WTC11 (cell line): ENCODE data around the gene DGKH. TPM values are rescaled to one million over a fixed set of nuclear protein-coding genes. Genes with fewer than 3 reads are reported as not detected.

Experiments
- ATAC-seq: fragments of 200-7000 bp; cut with Tn5 transposase; 2 replicates; pipeline ENCODE4 v1.10.0; 2021; ENCODE audit warnings: mild to moderate bottlenecking, moderate library complexity
- CTCF ChIA-PET: fragments of 300-600 bp; sonication (Branson Sonifier 250); formaldehyde crosslinking; loops from one replicate; lab custom pipeline; 2021; ENCODE audit warnings: antibody characterized with exemption; lab: Charles Lee
- POLR2A ChIA-PET: fragments of 350-600 bp; sonication (Branson Sonifier 250); formaldehyde crosslinking; loops from one replicate; lab custom pipeline; 2021; ENCODE audit warnings: antibody characterized with exemption; lab: Charles Lee
- DNase-seq: peaks from one replicate; pipeline ENCODE4 v3.0.0; 2021; ENCODE audit warnings: low spot score
- H3K27ac Mint-ChIP-seq: 2 replicates; pipeline ENCODE4 v1.8.0; 2021; ENCODE audit warnings: mixed read lengths
- H3K27me3 Mint-ChIP-seq: 2 replicates; pipeline ENCODE4 v1.8.0; 2021; ENCODE audit warnings: low read depth, mild to moderate bottlenecking, moderate library complexity, mixed read lengths
- H3K36me3 Mint-ChIP-seq: 2 replicates; pipeline ENCODE4 v1.8.0; 2021; ENCODE audit warnings: mixed read lengths
- H3K4me1 Mint-ChIP-seq: 2 replicates; pipeline ENCODE4 v1.8.0; 2022; ENCODE audit warnings: mixed read lengths
- H3K4me3 Mint-ChIP-seq: 2 replicates; pipeline ENCODE4 v1.8.0; 2021; ENCODE audit warnings: mild to moderate bottlenecking, moderate library complexity, mixed read lengths
- H3K9me3 Mint-ChIP-seq: 2 replicates; pipeline ENCODE4 v1.8.0; 2021; ENCODE audit warnings: mixed read lengths
- CREB1 ChIP-seq: sonication (generic); formaldehyde crosslinking; IDR thresholded peaks from 2 replicates; pipeline ENCODE4 v1.8.0; 2023; ENCODE audit warnings: mild to moderate bottlenecking, missing genetic modification reagents
- EMX1 ChIP-seq: fragments of 250-450 bp; sonication (Bioruptor Pico); IDR thresholded peaks from 2 replicates; pipeline ENCODE4 v1.8.0; 2021; ENCODE audit warnings: mild to moderate bottlenecking
- FOXP1 ChIP-seq: sonication (generic); formaldehyde crosslinking; IDR thresholded peaks from 2 replicates; pipeline ENCODE4 v1.8.0; 2022; ENCODE audit warnings: missing genetic modification reagents, mild to moderate bottlenecking, moderate library complexity, borderline replicate concordance
- GABPB1 ChIP-seq: sonication (generic); formaldehyde crosslinking; IDR thresholded peaks from 2 replicates; pipeline ENCODE4 v1.8.1; 2023; ENCODE audit warnings: mild to moderate bottlenecking, missing genetic modification reagents
- GTF2I ChIP-seq: fragments of 250-450 bp; sonication (Bioruptor Pico); conservative IDR thresholded peaks from 2 replicates; pipeline ENCODE4 v1.4.0; 2021; ENCODE audit warnings: mild to moderate bottlenecking
- JUN ChIP-seq: sonication (generic); formaldehyde crosslinking; IDR thresholded peaks from 2 replicates; pipeline ENCODE4 v1.8.0; 2023; ENCODE audit warnings: mild to moderate bottlenecking, missing genetic modification reagents
- MXD4 ChIP-seq: fragments of 250-450 bp; sonication (Bioruptor Pico); IDR thresholded peaks from 2 replicates; pipeline ENCODE4 v1.8.0; 2021; ENCODE audit warnings: mild to moderate bottlenecking, moderate library complexity, borderline replicate concordance
- RORB ChIP-seq: fragments of 250-450 bp; sonication (Bioruptor Pico); IDR thresholded peaks from 2 replicates; pipeline ENCODE4 v1.9.0; 2021; ENCODE audit warnings: mild to moderate bottlenecking
- SMAD3 ChIP-seq: sonication (generic); formaldehyde crosslinking; IDR thresholded peaks from 2 replicates; pipeline ENCODE4 v1.8.0; 2022; ENCODE audit warnings: missing genetic modification reagents, mild to moderate bottlenecking, borderline replicate concordance
- SOX15 ChIP-seq: fragments of 250-450 bp; sonication (Bioruptor Pico); IDR thresholded peaks from 2 replicates; pipeline ENCODE4 v1.9.0; 2021; ENCODE audit warnings: mild to moderate bottlenecking
- ZBTB21 ChIP-seq: sonication (generic); formaldehyde crosslinking; IDR thresholded peaks from 2 replicates; pipeline ENCODE4 v1.8.1; 2023; ENCODE audit warnings: mild to moderate bottlenecking, missing genetic modification reagents, borderline replicate concordance
- ZNF396 ChIP-seq: fragments of 250-450 bp; sonication (Bioruptor Pico); IDR thresholded peaks from 2 replicates; pipeline ENCODE4 v1.8.0; 2021; ENCODE audit warnings: mild to moderate bottlenecking, moderate library complexity, borderline replicate concordance
- ZNF671 ChIP-seq: fragments of 250-450 bp; sonication (Bioruptor Pico); IDR thresholded peaks from 2 replicates; pipeline ENCODE4 v1.8.0; 2021; ENCODE audit warnings: mild to moderate bottlenecking
- total RNA-seq: library from RNA; stranded (reverse); gene quantifications from 3 replicates; pipeline ENCODE4 v1.2.3, GENCODE V29; 2021
- TF ChIP-seq, protein P1 (sequence below): sonication (generic); formaldehyde crosslinking; IDR thresholded peaks from 2 replicates; pipeline ENCODE4 v1.8.1; 2022; ENCODE audit warnings: mild to moderate bottlenecking, missing genetic modification reagents, moderate library complexity, borderline replicate concordance
- TF ChIP-seq, protein P2 (sequence below): fragments of 200-600 bp; IDR thresholded peaks from 2 replicates; pipeline ENCODE4 v1.8.0; 2022; ENCODE audit warnings: antibody characterized with exemption
- TF ChIP-seq, protein P3 (sequence below): sonication (generic); formaldehyde crosslinking; IDR thresholded peaks from 2 replicates; pipeline ENCODE4 v1.8.0; 2022; ENCODE audit warnings: missing genetic modification reagents
- TF ChIP-seq, protein P4 (sequence below): fragments of 250-450 bp; sonication (Bioruptor Pico); IDR thresholded peaks from 2 replicates; pipeline ENCODE4 v1.9.0; 2021; ENCODE audit warnings: mild to moderate bottlenecking
- TF ChIP-seq, protein P5 (sequence below): sonication (generic); formaldehyde crosslinking; IDR thresholded peaks from 2 replicates; pipeline ENCODE4 v1.8.1; 2022; ENCODE audit warnings: low read depth, missing genetic modification reagents, borderline replicate concordance
- TF ChIP-seq, protein P6 (sequence below): sonication (generic); formaldehyde crosslinking; IDR thresholded peaks from 2 replicates; pipeline ENCODE4 v1.8.1; 2022; ENCODE audit warnings: missing genetic modification reagents, borderline replicate concordance
- TF ChIP-seq, protein P7 (sequence below): fragments of 250-450 bp; sonication (Bioruptor Pico); conservative IDR thresholded peaks from 2 replicates; pipeline ENCODE4 v1.9.0; 2021; ENCODE audit warnings: mild to moderate bottlenecking
- TF ChIP-seq, protein P8 (sequence below): sonication (generic); formaldehyde crosslinking; conservative IDR thresholded peaks from 2 replicates; pipeline ENCODE4 v1.8.1; 2022; ENCODE audit warnings: mild to moderate bottlenecking, missing genetic modification reagents
- TF ChIP-seq, protein P9 (sequence below): sonication (generic); formaldehyde crosslinking; IDR thresholded peaks from 2 replicates; pipeline ENCODE4 v1.8.1; 2023; ENCODE audit warnings: mild to moderate bottlenecking, missing genetic modification reagents, moderate library complexity

Gene DGKH
- total RNA-seq, 1 experiment from 2014 or later, result 7.6 TPM

DNA sequence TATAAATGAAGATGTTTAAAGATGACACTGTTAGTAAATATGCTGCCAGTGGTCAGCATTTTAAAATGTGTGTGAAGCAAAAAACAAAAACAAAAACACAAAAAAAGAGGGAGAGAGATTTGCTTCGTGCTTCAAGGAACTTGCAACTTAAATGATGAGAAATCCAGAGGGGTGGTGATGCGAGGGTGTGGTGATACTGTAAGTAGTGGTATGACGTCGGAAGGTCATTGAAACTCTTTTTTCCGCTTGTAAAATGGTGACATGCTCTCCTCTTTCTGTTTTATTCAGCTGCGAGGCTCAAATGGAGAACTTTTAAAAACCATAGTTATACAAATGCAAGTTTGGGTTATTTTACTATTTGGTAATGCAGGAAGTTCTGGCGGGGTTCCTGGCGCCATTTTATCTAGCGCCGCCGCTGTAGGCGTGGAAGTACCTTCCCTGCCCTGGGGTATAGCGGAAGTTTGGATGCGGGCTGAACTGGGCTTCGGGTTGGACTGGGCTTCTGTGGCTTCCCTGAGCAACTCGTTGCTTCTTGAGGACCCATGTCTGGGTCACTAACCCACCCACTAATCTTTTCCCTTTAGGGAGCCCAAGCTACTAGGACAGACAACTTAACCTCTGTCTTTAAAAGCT lies 34.8 kb downstream of the DGKH start (continued):
- TF ChIP-seq, protein P1, sequence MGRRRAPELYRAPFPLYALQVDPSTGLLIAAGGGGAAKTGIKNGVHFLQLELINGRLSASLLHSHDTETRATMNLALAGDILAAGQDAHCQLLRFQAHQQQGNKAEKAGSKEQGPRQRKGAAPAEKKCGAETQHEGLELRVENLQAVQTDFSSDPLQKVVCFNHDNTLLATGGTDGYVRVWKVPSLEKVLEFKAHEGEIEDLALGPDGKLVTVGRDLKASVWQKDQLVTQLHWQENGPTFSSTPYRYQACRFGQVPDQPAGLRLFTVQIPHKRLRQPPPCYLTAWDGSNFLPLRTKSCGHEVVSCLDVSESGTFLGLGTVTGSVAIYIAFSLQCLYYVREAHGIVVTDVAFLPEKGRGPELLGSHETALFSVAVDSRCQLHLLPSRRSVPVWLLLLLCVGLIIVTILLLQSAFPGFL (CRISPR knock-in tag), result no peak
- TF ChIP-seq EMX1 (CRISPR knock-in tag), result no peak
- TF ChIP-seq, protein P2, sequence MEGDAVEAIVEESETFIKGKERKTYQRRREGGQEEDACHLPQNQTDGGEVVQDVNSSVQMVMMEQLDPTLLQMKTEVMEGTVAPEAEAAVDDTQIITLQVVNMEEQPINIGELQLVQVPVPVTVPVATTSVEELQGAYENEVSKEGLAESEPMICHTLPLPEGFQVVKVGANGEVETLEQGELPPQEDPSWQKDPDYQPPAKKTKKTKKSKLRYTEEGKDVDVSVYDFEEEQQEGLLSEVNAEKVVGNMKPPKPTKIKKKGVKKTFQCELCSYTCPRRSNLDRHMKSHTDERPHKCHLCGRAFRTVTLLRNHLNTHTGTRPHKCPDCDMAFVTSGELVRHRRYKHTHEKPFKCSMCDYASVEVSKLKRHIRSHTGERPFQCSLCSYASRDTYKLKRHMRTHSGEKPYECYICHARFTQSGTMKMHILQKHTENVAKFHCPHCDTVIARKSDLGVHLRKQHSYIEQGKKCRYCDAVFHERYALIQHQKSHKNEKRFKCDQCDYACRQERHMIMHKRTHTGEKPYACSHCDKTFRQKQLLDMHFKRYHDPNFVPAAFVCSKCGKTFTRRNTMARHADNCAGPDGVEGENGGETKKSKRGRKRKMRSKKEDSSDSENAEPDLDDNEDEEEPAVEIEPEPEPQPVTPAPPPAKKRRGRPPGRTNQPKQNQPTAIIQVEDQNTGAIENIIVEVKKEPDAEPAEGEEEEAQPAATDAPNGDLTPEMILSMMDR, result no peak
- TF ChIP-seq, all 79 proteins: peak for 0

DNA sequence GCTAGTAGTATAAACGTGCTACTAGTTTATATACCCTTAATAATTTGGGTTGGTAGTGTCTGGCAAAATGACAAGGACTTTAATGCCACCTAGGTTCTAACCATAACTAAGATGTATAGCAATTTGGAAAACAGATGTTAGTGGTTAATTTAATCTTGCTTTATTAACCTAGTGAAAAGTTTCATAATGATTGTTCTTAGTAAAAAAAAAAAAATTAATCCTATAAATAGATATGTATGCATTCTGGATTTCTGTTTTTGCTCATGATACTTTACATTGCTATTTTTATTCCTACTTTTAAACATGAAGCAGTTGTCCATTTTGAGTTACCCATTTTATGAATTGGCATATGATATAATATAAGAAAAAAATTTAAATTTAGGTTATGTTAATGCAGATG lies 36.3 kb downstream of the DGKH start:
- peaks cover 31% of the 10 kb centered on the region for H3K9me3 Mint-ChIP-seq
- no peaks in the 10 kb centered on the region for H3K4me1 Mint-ChIP-seq
- H3K27ac Mint-ChIP-seq, result no peak overlapping the region
- H3K27me3 Mint-ChIP-seq, result no peaks in the 10 kb centered on the region; the same call in 1 of the 2 replicates
- H3K4me3 Mint-ChIP-seq, result no peak overlapping the region
- ChIA-PET CTCF (no interaction called here), POLR2A (no interaction called here)
- ATAC-seq (no peak), DNase-seq (no peak)
- peaks cover 18% of the 10 kb centered on the region for H3K36me3 Mint-ChIP-seq
- TF ChIP-seq, protein P3, sequence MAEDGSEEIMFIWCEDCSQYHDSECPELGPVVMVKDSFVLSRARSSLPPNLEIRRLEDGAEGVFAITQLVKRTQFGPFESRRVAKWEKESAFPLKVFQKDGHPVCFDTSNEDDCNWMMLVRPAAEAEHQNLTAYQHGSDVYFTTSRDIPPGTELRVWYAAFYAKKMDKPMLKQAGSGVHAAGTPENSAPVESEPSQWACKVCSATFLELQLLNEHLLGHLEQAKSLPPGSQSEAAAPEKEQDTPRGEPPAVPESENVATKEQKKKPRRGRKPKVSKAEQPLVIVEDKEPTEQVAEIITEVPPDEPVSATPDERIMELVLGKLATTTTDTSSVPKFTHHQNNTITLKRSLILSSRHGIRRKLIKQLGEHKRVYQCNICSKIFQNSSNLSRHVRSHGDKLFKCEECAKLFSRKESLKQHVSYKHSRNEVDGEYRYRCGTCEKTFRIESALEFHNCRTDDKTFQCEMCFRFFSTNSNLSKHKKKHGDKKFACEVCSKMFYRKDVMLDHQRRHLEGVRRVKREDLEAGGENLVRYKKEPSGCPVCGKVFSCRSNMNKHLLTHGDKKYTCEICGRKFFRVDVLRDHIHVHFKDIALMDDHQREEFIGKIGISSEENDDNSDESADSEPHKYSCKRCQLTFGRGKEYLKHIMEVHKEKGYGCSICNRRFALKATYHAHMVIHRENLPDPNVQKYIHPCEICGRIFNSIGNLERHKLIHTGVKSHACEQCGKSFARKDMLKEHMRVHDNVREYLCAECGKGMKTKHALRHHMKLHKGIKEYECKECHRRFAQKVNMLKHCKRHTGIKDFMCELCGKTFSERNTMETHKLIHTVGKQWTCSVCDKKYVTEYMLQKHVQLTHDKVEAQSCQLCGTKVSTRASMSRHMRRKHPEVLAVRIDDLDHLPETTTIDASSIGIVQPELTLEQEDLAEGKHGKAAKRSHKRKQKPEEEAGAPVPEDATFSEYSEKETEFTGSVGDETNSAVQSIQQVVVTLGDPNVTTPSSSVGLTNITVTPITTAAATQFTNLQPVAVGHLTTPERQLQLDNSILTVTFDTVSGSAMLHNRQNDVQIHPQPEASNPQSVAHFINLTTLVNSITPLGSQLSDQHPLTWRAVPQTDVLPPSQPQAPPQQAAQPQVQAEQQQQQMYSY, result no peak
- TF ChIP-seq, protein P4, sequence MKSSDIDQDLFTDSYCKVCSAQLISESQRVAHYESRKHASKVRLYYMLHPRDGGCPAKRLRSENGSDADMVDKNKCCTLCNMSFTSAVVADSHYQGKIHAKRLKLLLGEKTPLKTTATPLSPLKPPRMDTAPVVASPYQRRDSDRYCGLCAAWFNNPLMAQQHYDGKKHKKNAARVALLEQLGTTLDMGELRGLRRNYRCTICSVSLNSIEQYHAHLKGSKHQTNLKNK (CRISPR knock-in tag), result no peak
- TF ChIP-seq, protein P5, sequence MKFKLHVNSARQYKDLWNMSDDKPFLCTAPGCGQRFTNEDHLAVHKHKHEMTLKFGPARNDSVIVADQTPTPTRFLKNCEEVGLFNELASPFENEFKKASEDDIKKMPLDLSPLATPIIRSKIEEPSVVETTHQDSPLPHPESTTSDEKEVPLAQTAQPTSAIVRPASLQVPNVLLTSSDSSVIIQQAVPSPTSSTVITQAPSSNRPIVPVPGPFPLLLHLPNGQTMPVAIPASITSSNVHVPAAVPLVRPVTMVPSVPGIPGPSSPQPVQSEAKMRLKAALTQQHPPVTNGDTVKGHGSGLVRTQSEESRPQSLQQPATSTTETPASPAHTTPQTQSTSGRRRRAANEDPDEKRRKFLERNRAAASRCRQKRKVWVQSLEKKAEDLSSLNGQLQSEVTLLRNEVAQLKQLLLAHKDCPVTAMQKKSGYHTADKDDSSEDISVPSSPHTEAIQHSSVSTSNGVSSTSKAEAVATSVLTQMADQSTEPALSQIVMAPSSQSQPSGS (CRISPR knock-in tag), result no peak
- TF ChIP-seq CREB1 (CRISPR knock-in tag), result no peak
- TF ChIP-seq MXD4, result no peak
- no peak for TF ChIP-seq ZBTB21 (CRISPR knock-in tag)
- TF ChIP-seq GABPB1, result no peak
- TF ChIP-seq RORB, result no peak
- TF ChIP-seq ZNF671, result no peak
- no peak for TF ChIP-seq FOXP1 (CRISPR knock-in tag)
- TF ChIP-seq, protein P6, sequence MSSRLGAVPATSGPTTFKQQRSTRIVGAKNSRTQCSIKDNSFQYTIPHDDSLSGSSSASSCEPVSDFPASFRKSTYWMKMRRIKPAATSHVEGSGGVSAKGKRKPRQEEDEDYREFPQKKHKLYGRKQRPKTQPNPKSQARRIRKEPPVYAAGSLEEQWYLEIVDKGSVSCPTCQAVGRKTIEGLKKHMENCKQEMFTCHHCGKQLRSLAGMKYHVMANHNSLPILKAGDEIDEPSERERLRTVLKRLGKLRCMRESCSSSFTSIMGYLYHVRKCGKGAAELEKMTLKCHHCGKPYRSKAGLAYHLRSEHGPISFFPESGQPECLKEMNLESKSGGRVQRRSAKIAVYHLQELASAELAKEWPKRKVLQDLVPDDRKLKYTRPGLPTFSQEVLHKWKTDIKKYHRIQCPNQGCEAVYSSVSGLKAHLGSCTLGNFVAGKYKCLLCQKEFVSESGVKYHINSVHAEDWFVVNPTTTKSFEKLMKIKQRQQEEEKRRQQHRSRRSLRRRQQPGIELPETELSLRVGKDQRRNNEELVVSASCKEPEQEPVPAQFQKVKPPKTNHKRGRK (CRISPR knock-in tag), result no peak
- no peak for TF ChIP-seq GTF2I (CRISPR knock-in tag)
- TF ChIP-seq, protein P7, sequence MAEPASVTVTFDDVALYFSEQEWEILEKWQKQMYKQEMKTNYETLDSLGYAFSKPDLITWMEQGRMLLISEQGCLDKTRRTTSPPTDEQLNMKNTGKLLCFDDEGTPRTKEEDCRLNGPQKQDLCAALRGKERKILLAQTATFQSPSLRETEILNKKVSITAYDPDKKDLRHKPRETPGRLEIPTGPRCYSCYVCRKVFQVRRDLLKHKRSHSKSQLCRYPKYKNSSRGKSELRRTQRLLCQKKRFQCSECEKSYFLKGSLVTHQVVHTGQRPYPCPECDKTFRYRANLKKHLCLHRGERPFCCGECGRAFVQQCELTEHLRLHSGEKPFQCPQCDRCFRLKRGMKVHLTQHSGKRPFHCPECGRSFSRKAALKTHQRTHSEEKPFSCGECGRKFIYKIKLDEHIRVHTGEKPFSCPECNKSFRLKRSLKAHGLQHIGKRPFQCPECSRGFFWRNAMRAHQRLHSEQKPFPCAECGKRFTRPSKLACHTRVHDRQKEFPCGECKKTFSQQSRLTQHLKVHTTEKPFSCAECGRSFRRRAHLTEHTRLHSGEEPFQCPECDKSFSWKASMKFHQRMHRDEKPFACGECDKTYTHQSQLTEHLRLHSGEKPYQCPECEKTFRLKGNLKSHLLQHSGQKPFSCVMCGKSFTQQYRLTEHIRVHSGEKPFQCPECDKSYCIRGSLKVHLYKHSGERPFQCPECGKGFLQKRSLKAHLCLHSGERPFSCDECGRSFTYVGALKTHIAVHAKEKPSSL (CRISPR knock-in tag), result no peak
- no peak for TF ChIP-seq JUN
- TF ChIP-seq, protein P8, sequence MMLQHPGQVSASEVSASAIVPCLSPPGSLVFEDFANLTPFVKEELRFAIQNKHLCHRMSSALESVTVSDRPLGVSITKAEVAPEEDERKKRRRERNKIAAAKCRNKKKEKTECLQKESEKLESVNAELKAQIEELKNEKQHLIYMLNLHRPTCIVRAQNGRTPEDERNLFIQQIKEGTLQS (CRISPR knock-in tag), result no peak
- TF ChIP-seq SMAD3 (CRISPR knock-in tag), result no peak
- TF ChIP-seq ZNF396 (CRISPR knock-in tag), result no peak
- TF ChIP-seq SOX15 (CRISPR knock-in tag), result no peak
- TF ChIP-seq, protein P9, sequence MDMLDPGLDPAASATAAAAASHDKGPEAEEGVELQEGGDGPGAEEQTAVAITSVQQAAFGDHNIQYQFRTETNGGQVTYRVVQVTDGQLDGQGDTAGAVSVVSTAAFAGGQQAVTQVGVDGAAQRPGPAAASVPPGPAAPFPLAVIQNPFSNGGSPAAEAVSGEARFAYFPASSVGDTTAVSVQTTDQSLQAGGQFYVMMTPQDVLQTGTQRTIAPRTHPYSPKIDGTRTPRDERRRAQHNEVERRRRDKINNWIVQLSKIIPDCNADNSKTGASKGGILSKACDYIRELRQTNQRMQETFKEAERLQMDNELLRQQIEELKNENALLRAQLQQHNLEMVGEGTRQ (CRISPR knock-in tag), result no peak
